CD4-positive, alpha-beta T cell (primary cell): ENCODE data around the gene NISCH. TPM values are rescaled to one million over a fixed set of nuclear protein-coding genes. Genes with fewer than 3 reads are reported as not detected.

Source experiments
- ATAC-seq: fragments of 200-7000 bp; cut with Tn5 transposase; one replicate; pipeline ENCODE4 v1.10.0; 2022; ENCODE audit warnings: mild to moderate bottlenecking; ENCODE audit not compliant: poor library complexity
- CTCF ChIA-PET: fragments of 350-600 bp; sonication (Branson Sonifier 250); formaldehyde crosslinking; loops from one replicate; lab custom pipeline; 2021; ENCODE audit warnings: antibody characterized with exemption, inconsistent platforms; lab: Charles Lee
- POLR2A ChIA-PET: fragments of 350-600 bp; sonication (Branson Sonifier 250); formaldehyde crosslinking; loops from one replicate; lab custom pipeline; 2021; ENCODE audit warnings: antibody characterized with exemption, inconsistent platforms; lab: Charles Lee
- DNase-seq, 14 experiments: peaks; one replicate each; pipeline ENCODE4 v3.0.0-alpha.2; 2013 to 2020; ENCODE audit warnings: mixed read lengths in 2 of 14
- H3K27ac ChIP-seq, 2 donors: one replicate each; pipeline versions ENCODE4 v1.5.1 to v1.7.0; 2013; ENCODE audit warnings: low read length in 2 of 2, low read depth in 1 of 2, mild to moderate bottlenecking in 1 of 2
- H3K27me3 ChIP-seq, 2 experiments: 1 replicate in 1 of 2; 2 replicates in 1 of 2; pipeline versions ENCODE4 v1.6.1 to v1.7.0; 2013; ENCODE audit warnings: low read length in 2 of 2, control low read depth in 1 of 2, mild to moderate bottlenecking in 1 of 2, moderate library complexity in 1 of 2; ENCODE audit not compliant: insufficient read depth in 2 of 2, control insufficient read depth in 1 of 2
- H3K36me3 ChIP-seq: one replicate; pipeline ENCODE4 v1.6.1; 2013; ENCODE audit warnings: low read length, control low read depth; ENCODE audit not compliant: insufficient read depth
- H3K4me1 ChIP-seq: one replicate; pipeline ENCODE4 v1.6.1; 2013; ENCODE audit warnings: low read length, control low read depth; ENCODE audit not compliant: insufficient read depth
- H3K4me3 ChIP-seq: one replicate; pipeline ENCODE4 v1.5.1; 2013; ENCODE audit warnings: mild to moderate bottlenecking, low read length, moderate library complexity
- H3K9me3 ChIP-seq, 2 experiments: 1 replicate in 1 of 2; 2 replicates in 1 of 2; pipeline versions ENCODE4 v1.6.1 to v1.7.0; 2013; ENCODE audit warnings: low read length in 2 of 2, mild to moderate bottlenecking in 2 of 2, control low read depth in 1 of 2, moderate library complexity in 1 of 2; ENCODE audit not compliant: control insufficient read depth in 1 of 2, insufficient read depth in 1 of 2
- H3K27ac Mint-ChIP-seq: one replicate; pipeline ENCODE4 v1.8.0; 2020; ENCODE audit warnings: mixed read lengths
- H3K27me3 Mint-ChIP-seq: one replicate; pipeline ENCODE4 v1.8.0; 2021; ENCODE audit warnings: mixed read lengths
- H3K36me3 Mint-ChIP-seq: one replicate; pipeline ENCODE4 v1.8.0; 2021; ENCODE audit warnings: low read depth, mixed read lengths
- H3K4me1 Mint-ChIP-seq: one replicate; pipeline ENCODE4 v1.8.0; 2021; ENCODE audit warnings: low read depth, mixed read lengths
- H3K4me3 Mint-ChIP-seq: one replicate; pipeline ENCODE4 v1.8.0; 2020; ENCODE audit warnings: mild to moderate bottlenecking, mixed read lengths
- H3K9me3 Mint-ChIP-seq: one replicate; pipeline ENCODE4 v1.8.0; 2020; ENCODE audit warnings: mixed read lengths
- intact Hi-C, 2 experiments: fragments of 100-400 bp; cut with DNase I in 1 of 2; cut with micrococcal nuclease in 1 of 2; formaldehyde crosslinking; loops; one replicate each; pipeline versions ENCODE4 v1.15.1 to v1.9.0; 2023 to 2025; cut with DNase I, micrococcal nuclease
- total RNA-seq, 174 experiments: library from RNA in 2 of 174; stranded (reverse) in 2 of 174; gene quantifications; one replicate each; pipeline ENCODE4 v1.2.3 and lab custom pipeline; 2021 to 2026
- TF ChIP-seq, protein P1 (sequence below): fragments of 200-600 bp; IDR thresholded peaks from one replicate; pipeline ENCODE4 v1.8.0; 2022; ENCODE audit warnings: antibody characterized with exemption, mild to moderate bottlenecking

NISCH gene
- total RNA-seq, 2 experiments from 2014 or later: 160 to 163 TPM

DNA sequence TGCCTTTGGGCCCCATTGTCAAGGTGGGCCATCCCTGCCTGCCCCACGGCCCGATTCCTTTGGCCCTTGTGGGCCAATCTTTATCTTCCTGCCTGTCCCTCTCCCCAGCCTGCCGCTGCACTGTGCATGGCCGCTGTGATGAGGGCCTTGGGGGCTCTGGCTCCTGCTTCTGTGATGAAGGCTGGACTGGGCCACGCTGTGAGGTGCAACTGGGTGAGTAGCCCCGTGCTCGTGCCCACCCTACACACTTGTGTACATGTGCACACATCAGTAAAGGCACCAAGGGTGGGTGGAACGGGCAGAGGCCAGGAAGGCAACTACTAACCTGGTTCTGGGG is 66.1 kb downstream of the NISCH start:
- intact Hi-C loops: no loop called here
- no peak overlapping the region for H3K4me3 Mint-ChIP-seq
- Histone ChIP-seq H3K9me3 (no peaks in the 10 kb centered on the region), H3K4me1 (no peaks in the 10 kb centered on the region), H3K4me3 (no peak overlapping the region), H3K27me3 (no peaks in the 10 kb centered on the region), H3K36me3 (no peaks in the 10 kb centered on the region), H3K27ac (no peak overlapping the region)
- no peak overlapping the region for H3K27ac Mint-ChIP-seq
- DNase-seq: no peak
- TF ChIP-seq, protein P1, sequence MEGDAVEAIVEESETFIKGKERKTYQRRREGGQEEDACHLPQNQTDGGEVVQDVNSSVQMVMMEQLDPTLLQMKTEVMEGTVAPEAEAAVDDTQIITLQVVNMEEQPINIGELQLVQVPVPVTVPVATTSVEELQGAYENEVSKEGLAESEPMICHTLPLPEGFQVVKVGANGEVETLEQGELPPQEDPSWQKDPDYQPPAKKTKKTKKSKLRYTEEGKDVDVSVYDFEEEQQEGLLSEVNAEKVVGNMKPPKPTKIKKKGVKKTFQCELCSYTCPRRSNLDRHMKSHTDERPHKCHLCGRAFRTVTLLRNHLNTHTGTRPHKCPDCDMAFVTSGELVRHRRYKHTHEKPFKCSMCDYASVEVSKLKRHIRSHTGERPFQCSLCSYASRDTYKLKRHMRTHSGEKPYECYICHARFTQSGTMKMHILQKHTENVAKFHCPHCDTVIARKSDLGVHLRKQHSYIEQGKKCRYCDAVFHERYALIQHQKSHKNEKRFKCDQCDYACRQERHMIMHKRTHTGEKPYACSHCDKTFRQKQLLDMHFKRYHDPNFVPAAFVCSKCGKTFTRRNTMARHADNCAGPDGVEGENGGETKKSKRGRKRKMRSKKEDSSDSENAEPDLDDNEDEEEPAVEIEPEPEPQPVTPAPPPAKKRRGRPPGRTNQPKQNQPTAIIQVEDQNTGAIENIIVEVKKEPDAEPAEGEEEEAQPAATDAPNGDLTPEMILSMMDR: no peak
- no peaks in the 10 kb centered on the region for H3K27me3 Mint-ChIP-seq
- H3K9me3 Mint-ChIP-seq: no peaks in the 10 kb centered on the region
- POLR2A ChIA-PET: no interaction called here
- CTCF ChIA-PET: no interaction called here
- no peak for ATAC-seq
- H3K36me3 Mint-ChIP-seq: no peaks in the 10 kb centered on the region
- no peaks in the 10 kb centered on the region for H3K4me1 Mint-ChIP-seq

DNA sequence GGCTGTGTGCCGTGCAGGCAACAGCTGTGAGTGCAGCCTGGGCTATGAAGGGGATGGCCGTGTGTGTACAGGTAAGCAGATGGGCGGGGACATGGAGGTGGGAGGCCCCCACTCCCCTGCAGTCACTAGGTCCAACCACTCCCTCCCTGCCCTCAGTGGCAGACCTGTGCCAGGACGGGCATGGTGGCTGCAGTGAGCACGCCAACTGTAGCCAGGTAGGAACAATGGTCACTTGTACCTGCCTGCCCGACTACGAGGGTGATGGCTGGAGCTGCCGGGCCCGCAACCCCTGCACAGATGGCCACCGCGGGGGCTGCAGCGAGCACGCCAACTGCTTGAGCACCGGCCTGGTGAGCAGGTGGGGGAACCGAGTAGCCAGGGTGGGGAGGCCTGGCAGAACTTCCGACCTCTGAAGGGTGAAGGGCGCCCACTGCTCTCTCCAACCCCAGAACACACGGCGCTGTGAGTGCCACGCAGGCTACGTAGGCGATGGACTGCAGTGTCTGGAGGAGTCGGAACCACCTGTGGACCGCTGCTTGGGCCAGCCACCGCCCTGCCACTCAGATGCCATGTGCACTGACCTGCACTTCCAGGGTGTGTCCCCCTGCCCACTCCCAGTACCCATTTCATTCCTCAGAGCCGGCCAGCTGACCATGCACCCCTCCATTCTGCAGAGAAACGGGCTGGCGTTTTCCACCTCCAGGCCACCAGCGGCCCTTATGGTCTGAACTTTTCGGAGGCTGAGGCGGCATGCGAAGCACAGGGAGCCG is 66.7 kb downstream of the NISCH start:
- Mint-ChIP-seq H3K27ac (no peak overlapping the region), H3K4me3 (no peak overlapping the region), H3K36me3 (no peaks in the 10 kb centered on the region), H3K9me3 (no peaks in the 10 kb centered on the region), H3K4me1 (no peaks in the 10 kb centered on the region), H3K27me3 (no peaks in the 10 kb centered on the region)
- no peaks in the 10 kb centered on the region for H3K27me3 ChIP-seq
- ATAC-seq (no peak), DNase-seq (no peak)
- ChIA-PET POLR2A (no interaction called here), CTCF (no interaction called here)
- no peaks in the 10 kb centered on the region for H3K36me3 ChIP-seq
- TF ChIP-seq, protein P1: no peak
- intact Hi-C loops: no loop called here
- no peak overlapping the region for H3K4me3 ChIP-seq
- H3K4me1 ChIP-seq: no peaks in the 10 kb centered on the region
- H3K9me3 ChIP-seq: no peaks in the 10 kb centered on the region
- no peak overlapping the region for H3K27ac ChIP-seq

DNA sequence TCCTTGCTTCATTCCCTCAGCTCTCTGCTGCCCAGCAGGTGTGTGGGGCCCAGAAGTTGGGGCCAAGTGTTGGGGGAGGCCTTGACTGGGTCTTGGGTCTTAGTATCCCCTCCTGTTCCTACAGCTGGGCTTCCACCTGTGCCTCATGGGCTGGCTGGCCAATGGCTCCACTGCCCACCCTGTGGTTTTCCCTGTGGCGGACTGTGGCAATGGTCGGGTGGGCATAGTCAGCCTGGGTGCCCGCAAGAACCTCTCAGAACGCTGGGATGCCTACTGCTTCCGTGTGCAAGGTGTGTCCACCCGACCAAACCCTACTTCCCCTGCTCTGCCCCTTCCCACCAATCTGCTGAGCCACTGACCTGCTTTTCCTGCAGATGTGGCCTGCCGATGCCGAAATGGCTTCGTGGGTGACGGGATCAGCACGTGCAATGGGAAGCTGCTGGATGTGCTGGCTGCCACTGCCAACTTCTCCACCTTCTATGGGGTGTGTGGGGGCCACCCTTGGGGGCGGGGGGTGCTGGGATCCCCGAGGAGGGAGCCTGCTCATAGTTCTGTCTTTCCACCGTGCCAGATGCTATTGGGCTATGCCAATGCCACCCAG is 67.3 kb downstream of the NISCH start:
- intact Hi-C loops: no loop called here
- TF ChIP-seq, protein P1: no peak
- ChIA-PET POLR2A (no interaction called here), CTCF (no interaction called here)
- no peak for ATAC-seq
- Mint-ChIP-seq H3K4me1 (no peaks in the 10 kb centered on the region), H3K4me3 (no peak overlapping the region), H3K9me3 (no peaks in the 10 kb centered on the region), H3K27ac (no peak overlapping the region), H3K27me3 (no peaks in the 10 kb centered on the region), H3K36me3 (no peaks in the 10 kb centered on the region)
- Histone ChIP-seq H3K9me3 (no peaks in the 10 kb centered on the region), H3K27me3 (no peaks in the 10 kb centered on the region), H3K36me3 (no peaks in the 10 kb centered on the region), H3K27ac (no peak overlapping the region), H3K4me1 (no peaks in the 10 kb centered on the region), H3K4me3 (no peak overlapping the region)
- no peak for DNase-seq
